Kidney (tissue), 14 donors: ENCODE measurements around the gene GPC3. TPM values are rescaled to one million over a fixed set of nuclear protein-coding genes. Genes with fewer than 3 reads are reported as not detected.

ENCODE experiments used
- DNase-seq, 5 donors: peaks; one replicate each; pipeline ENCODE4 v3.0.0-alpha.2; 2013 to 2020
- FAIRE-seq: peaks from 2 replicates; lab custom pipeline; 2012; peaks lifted over from hg19 to GRCh38; lab: Jason Lieb, UNC
- H3K27ac ChIP-seq, 2 donors: one replicate each; pipeline ENCODE4 v1.7.0; 2013; ENCODE audit warnings: low read depth in 2 of 2, low read length in 2 of 2, inconsistent platforms in 1 of 2
- H3K27me3 ChIP-seq: one replicate; pipeline ENCODE4 v1.7.1; 2013; ENCODE audit warnings: low read length, inconsistent platforms; ENCODE audit not compliant: control insufficient read depth, insufficient read depth
- H3K36me3 ChIP-seq, 3 donors: one replicate each; pipeline versions ENCODE4 v1.7.0 to v1.7.1; 2013; ENCODE audit warnings: low read length in 3 of 3, control low read depth in 1 of 3, inconsistent platforms in 1 of 3; ENCODE audit not compliant: insufficient read depth in 3 of 3, control insufficient read depth in 2 of 3
- H3K4me1 ChIP-seq, 3 donors: one replicate each; pipeline versions ENCODE4 v1.7.0 to v1.7.1; 2013; ENCODE audit warnings: low read length in 3 of 3, inconsistent platforms in 1 of 3, low read depth in 1 of 3; ENCODE audit not compliant: control insufficient read depth in 2 of 3, insufficient read depth in 2 of 3
- H3K4me3 ChIP-seq, 3 donors: one replicate each; pipeline versions ENCODE4 v1.7.0 to v1.8.1; 2013; ENCODE audit warnings: low read length in 3 of 3, control low read depth in 1 of 3, inconsistent platforms in 1 of 3
- H3K9ac ChIP-seq, 3 donors: one replicate each; pipeline versions ENCODE4 v1.7.0 to v1.7.1; 2013; ENCODE audit warnings: low read length in 3 of 3, control low read depth in 1 of 3, inconsistent platforms in 1 of 3
- H3K9me3 ChIP-seq, 3 donors: one replicate each; pipeline versions ENCODE4 v1.7.0 to v1.7.1; 2013; ENCODE audit warnings: low read length in 3 of 3, control low read depth in 1 of 3, inconsistent platforms in 1 of 3; ENCODE audit not compliant: control insufficient read depth in 2 of 3, insufficient read depth in 1 of 3
- intact Hi-C: fragments of 100-400 bp; cut with DNase I; formaldehyde crosslinking; loops from one replicate; pipeline ENCODE4 v1.11.1; 2022
- polyA plus RNA-seq: library from polyadenylated mRNA; stranded (reverse); fragments of 350-450 nt; fragmentation: Illumina TruSeq; extraction: RNeasy Lipid Tissue Mini Kit (QIAGEN cat#74804); gene quantifications from one replicate; pipeline ENCODE4 v1.2.3, GENCODE V29; 2014; ENCODE audit warnings: low read depth, low replicate concordance; ENCODE audit not compliant: insufficient read depth
- total RNA-seq: library from RNA; stranded (reverse); fragmentation: NEBNext Ultra II Directional; extraction: Animal tissue kit (Norgen Biotek cat#: 25700); gene quantifications from one replicate; pipeline ENCODE4 v1.2.1, GENCODE V29; 2021
- TF ChIP-seq, protein P1 (sequence below): IDR thresholded peaks from 3 replicates; pipeline ENCODE4 v1.5.1; 2012; ENCODE audit warnings: mild to moderate bottlenecking, moderate library complexity, borderline replicate concordance; ENCODE audit not compliant: insufficient read depth; ENCODE audit errors: extremely low read depth
- donor health status: control.
- donor health status: control.
- donor health status: control.
- donor health status: control.
- donor health status: control.
- donor health status: DM: yes; HTN: yes; CAD: no.
- donor health status: Normal renal cell carcinoma (clear cell type).

The GPC3 gene
- total and polyA plus RNA-seq, 2 donors from 2014 or later = 43.0 to 52.5 TPM

- FAIRE-seq (no peak), DNase-seq (no peak)
- TF ChIP-seq, protein P1, sequence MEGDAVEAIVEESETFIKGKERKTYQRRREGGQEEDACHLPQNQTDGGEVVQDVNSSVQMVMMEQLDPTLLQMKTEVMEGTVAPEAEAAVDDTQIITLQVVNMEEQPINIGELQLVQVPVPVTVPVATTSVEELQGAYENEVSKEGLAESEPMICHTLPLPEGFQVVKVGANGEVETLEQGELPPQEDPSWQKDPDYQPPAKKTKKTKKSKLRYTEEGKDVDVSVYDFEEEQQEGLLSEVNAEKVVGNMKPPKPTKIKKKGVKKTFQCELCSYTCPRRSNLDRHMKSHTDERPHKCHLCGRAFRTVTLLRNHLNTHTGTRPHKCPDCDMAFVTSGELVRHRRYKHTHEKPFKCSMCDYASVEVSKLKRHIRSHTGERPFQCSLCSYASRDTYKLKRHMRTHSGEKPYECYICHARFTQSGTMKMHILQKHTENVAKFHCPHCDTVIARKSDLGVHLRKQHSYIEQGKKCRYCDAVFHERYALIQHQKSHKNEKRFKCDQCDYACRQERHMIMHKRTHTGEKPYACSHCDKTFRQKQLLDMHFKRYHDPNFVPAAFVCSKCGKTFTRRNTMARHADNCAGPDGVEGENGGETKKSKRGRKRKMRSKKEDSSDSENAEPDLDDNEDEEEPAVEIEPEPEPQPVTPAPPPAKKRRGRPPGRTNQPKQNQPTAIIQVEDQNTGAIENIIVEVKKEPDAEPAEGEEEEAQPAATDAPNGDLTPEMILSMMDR = no peak
- Histone ChIP-seq H3K36me3 (no peaks in the 10 kb centered on the region), H3K27ac (no peak overlapping the region), H3K4me1 (no peaks in the 10 kb centered on the region), H3K9ac (no peak overlapping the region), H3K9me3 (no peaks in the 10 kb centered on the region), H3K4me3 (no peak overlapping the region), H3K27me3 (no peaks in the 10 kb centered on the region)
- intact Hi-C loops = no loop called here
Observed at GRCh38 chrX:133583825-133584224, 401.6 kb downstream of the GPC3 start.

DNA sequence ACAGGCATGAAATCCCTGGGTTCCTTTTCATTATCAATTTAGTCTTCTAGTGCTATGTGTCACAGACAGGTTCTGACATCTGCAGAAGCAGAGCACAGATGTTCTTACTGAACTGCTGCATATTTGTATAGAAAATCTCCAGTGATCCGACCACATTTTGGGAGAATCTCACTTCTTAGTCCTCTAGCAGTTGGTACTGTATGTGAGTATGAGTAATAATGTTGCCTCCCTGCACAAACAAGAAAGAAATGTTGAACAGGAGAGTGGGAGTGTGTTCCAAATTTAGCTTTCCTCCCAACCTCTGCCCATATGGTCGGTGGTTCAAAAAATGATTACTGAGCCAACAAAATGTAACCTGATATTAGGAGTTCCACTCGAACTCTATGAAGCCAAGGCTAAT lies 404.8 kb downstream of the GPC3 start:
- DNase-seq (no peak), FAIRE-seq (no peak)
- no peak overlapping the region for H3K27ac ChIP-seq
- no peaks in the 10 kb centered on the region for H3K36me3 ChIP-seq
- intact Hi-C loops = no loop called here
- TF ChIP-seq, protein P1 = no peak
- H3K4me1 ChIP-seq = no peaks in the 10 kb centered on the region
- H3K9me3 ChIP-seq = no peaks in the 10 kb centered on the region
- H3K9ac ChIP-seq = no peak overlapping the region
- no peaks in the 10 kb centered on the region for H3K27me3 ChIP-seq
- no peak overlapping the region for H3K4me3 ChIP-seq

GRCh38 chrX:133579631-133580030 lies 405.8 kb downstream of the GPC3 start:
- intact Hi-C loops = no loop called here
- H3K4me3 ChIP-seq = no peak overlapping the region
- DNase-seq = no peak
- H3K9ac ChIP-seq = no peak overlapping the region
- H3K27me3 ChIP-seq = no peaks in the 10 kb centered on the region
- TF ChIP-seq, protein P1 = no peak
- H3K27ac ChIP-seq = no peak overlapping the region
- H3K36me3 ChIP-seq = no peaks in the 10 kb centered on the region
- H3K9me3 ChIP-seq = no peaks in the 10 kb centered on the region
- no peaks in the 10 kb centered on the region for H3K4me1 ChIP-seq
- FAIRE-seq = no peak

DNA sequence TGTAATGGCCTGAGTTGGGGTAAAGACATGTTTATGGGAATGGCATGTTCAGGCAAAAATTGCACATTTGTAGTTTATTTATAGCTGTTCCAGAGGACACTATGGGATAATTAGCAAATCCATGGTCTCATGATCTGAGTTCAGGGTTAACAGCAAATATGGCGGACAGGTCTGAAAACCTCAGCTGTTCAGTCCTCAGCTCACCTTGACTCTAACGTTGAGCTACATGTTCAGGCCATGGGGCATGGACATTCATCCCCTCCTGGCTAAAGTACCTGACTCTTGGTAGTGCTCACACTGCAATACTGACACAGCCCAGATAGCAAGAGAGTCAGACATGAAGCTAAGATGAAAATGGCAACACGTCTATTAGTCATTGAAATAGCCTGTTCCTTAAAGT lies 408.5 kb downstream of the GPC3 start:
- FAIRE-seq = no peak
- Histone ChIP-seq H3K9ac (no peak overlapping the region), H3K9me3 (peaks cover 0 to 3% (median 0%) of the 10 kb centered on the region in 3 donors), H3K36me3 (no peaks in the 10 kb centered on the region), H3K4me3 (no peak overlapping the region), H3K27ac (no peak overlapping the region), H3K27me3 (no peaks in the 10 kb centered on the region), H3K4me1 (no peaks in the 10 kb centered on the region)
- DNase-seq = no peak
- intact Hi-C loops = no loop called here
- TF ChIP-seq, protein P1 = no peak
